ENCODE data around the gene EEA1.
A peak's percentile ranks its signal among the peaks of the same experiment; 100 is the strongest.

The EEA1 gene

GRCh38 chr12:92877904-92878303 is 51.2 kb downstream of the EEA1 start:
- no peak for DNase-seq

GRCh38 chr12:92876496-92876895 is 52.6 kb downstream of the EEA1 start:
- no peak for DNase-seq

- no peak for DNase-seq
Measured at GRCh38 chr12:92871116-92871515, 58.0 kb downstream of the EEA1 start.

- no peak for DNase-seq
Measured at GRCh38 chr12:92866418-92866817, 62.7 kb downstream of the EEA1 start.

- no peak for DNase-seq
Measured at GRCh38 chr12:92863251-92863650, 65.8 kb downstream of the EEA1 start.

GRCh38 chr12:92861381-92861780 is 67.7 kb downstream of the EEA1 start:
- no peak for DNase-seq

GRCh38 chr12:92860521-92860920 is 68.6 kb downstream of the EEA1 start:
- no peak for DNase-seq

- no peak for DNase-seq
Measured at GRCh38 chr12:92859650-92860386, 69.3 kb downstream of the EEA1 start.

GRCh38 chr12:92857818-92858217 is 71.3 kb downstream of the EEA1 start:
- DNase-seq, result no peak

GRCh38 chr12:92854344-92854743 is 74.8 kb downstream of the EEA1 start:
- DNase-seq, result no peak

GRCh38 chr12:92848740-92849139 is 80.4 kb downstream of the EEA1 start:
- DNase-seq, result no peak

GRCh38 chr12:92847368-92847767 is 81.7 kb downstream of the EEA1 start:
- no peak for DNase-seq

- no peak for DNase-seq
Measured at GRCh38 chr12:92845329-92845728, 83.8 kb downstream of the EEA1 start.

- DNase-seq, result no peak
Measured at GRCh38 chr12:92844151-92844763, 84.8 kb downstream of the EEA1 start.

- DNase-seq, result no peak
Measured at GRCh38 chr12:92829686-92830282, 99.3 kb downstream of the EEA1 start.

- DNase-seq, result no peak
Measured at GRCh38 chr12:92828565-92828964, 100.5 kb downstream of the EEA1 start.

GRCh38 chr12:92827836-92828431 is 101.2 kb downstream of the EEA1 start:
- DNase-seq, result peak; percentile 20 to 43

GRCh38 chr12:92821142-92821541 is 108.0 kb downstream of the EEA1 start:
- DNase-seq, result no peak

- no peak for DNase-seq
Measured at GRCh38 chr12:92814584-92814983, 114.5 kb downstream of the EEA1 start.

- DNase-seq, result no peak
Measured at GRCh38 chr12:92810370-92810769, 118.7 kb downstream of the EEA1 start.

- no peak for DNase-seq
Measured at GRCh38 chr12:92803903-92804302, 125.2 kb downstream of the EEA1 start.

- no peak for DNase-seq
Measured at GRCh38 chr12:92802906-92803305, 126.2 kb downstream of the EEA1 start.

GRCh38 chr12:92796650-92797049 is 132.4 kb downstream of the EEA1 start:
- no peak for DNase-seq

- DNase-seq, result no peak
Measured at GRCh38 chr12:92794814-92795213, 134.3 kb downstream of the EEA1 start.
